Transverse colon (tissue), 3 donors: ENCODE results near the gene UBE2V1.

ENCODE experiments used
- EP300 ChIP-seq: sonication (generic); formaldehyde crosslinking; IDR thresholded peaks from one replicate; pipeline ENCODE4 v1.6.1; 2017; ENCODE audit warnings: antibody characterized with exemption, low read depth
- POLR2A ChIP-seq: fragments of 450-650 bp; IDR thresholded peaks from one replicate; pipeline ENCODE4 v1.6.1; 2016; ENCODE audit warnings: antibody characterized with exemption, mild to moderate bottlenecking, moderate library complexity
- TF ChIP-seq, protein P1 (sequence below), 5 experiments: fragments of 200-600 bp in 3 of 5; fragments of 450-650 bp in 2 of 5; sonication (generic) in 3 of 5; IDR thresholded peaks; 1 replicate in 2 of 5; 2 replicates in 3 of 5; pipeline ENCODE4 v1.5.1; 2016 to 2017; ENCODE audit warnings: antibody characterized with exemption in 5 of 5, inconsistent platforms in 3 of 5, mild to moderate bottlenecking in 2 of 5, moderate library complexity in 1 of 5

DNA sequence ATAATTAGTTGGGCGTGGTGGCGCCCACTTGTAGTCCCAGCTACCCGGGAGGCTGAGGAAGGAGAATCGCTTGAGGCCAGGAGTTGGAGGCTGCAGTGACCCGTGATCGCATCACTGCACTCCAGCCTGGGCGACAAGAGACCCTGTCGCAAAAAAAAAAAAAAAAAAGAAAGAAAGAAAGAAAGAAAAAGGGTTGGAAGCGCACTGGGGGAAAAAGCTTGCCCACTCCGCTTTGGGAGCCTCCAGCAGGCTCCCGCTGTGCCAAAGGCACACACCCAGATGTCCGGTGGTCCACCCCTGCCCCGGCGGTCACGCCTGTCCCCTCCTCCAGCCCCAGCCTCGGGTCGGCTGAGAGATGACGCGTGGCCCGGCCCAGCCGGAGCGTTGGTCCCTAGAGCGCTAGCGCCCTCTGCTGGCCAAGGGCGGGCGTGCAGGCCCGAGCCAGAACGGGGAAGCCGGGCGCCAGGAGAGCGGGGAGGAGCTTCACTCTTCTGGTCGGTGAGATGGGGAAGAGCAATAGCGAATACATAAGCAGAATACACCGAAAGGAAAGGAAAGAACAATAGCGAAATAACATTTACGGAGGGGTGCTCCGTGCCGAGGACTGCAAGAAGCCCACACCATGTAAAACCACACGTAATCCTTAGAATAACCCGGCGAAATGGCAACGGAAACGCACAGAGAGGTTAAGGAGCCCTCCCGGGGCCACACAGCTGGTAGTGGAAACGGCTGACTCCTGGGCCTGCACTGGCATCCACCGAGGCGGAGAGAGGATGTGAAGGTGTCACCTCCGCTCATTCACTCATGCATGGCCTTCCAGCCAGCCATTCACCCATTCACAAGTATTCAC lies 41.7 kb downstream of the UBE2V1 start:
- no peak for TF ChIP-seq POLR2A
- TF ChIP-seq, protein P1, sequence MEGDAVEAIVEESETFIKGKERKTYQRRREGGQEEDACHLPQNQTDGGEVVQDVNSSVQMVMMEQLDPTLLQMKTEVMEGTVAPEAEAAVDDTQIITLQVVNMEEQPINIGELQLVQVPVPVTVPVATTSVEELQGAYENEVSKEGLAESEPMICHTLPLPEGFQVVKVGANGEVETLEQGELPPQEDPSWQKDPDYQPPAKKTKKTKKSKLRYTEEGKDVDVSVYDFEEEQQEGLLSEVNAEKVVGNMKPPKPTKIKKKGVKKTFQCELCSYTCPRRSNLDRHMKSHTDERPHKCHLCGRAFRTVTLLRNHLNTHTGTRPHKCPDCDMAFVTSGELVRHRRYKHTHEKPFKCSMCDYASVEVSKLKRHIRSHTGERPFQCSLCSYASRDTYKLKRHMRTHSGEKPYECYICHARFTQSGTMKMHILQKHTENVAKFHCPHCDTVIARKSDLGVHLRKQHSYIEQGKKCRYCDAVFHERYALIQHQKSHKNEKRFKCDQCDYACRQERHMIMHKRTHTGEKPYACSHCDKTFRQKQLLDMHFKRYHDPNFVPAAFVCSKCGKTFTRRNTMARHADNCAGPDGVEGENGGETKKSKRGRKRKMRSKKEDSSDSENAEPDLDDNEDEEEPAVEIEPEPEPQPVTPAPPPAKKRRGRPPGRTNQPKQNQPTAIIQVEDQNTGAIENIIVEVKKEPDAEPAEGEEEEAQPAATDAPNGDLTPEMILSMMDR (IDR thresholded peaks at IDR 0.05) = peak; percentile 98 to 100 (median 99)
- TF ChIP-seq EP300 = no peak
